CD8-positive, alpha-beta memory T cell (primary cell): ENCODE data around the gene IL22RA1. TPM values are rescaled to one million over a fixed set of nuclear protein-coding genes. Genes with fewer than 3 reads are reported as not detected.

Experiments
- CTCF ChIA-PET: fragments of 350-600 bp; sonication (Branson Sonifier 250); formaldehyde crosslinking; loops from one replicate; lab custom pipeline; 2021; ENCODE audit warnings: antibody characterized with exemption; lab: Charles Lee
- POLR2A ChIA-PET: fragments of 350-600 bp; sonication (Branson Sonifier 250); formaldehyde crosslinking; loops from one replicate; lab custom pipeline; 2021; ENCODE audit warnings: antibody characterized with exemption; lab: Charles Lee
- DNase-seq, 5 donors: peaks; one replicate each; pipeline versions ENCODE4 v3.0.0 to v3.0.0-alpha.2; 2020 to 2022; ENCODE audit warnings: mixed read lengths in 1 of 5
- H3K27ac ChIP-seq: one replicate; pipeline ENCODE4 v1.7.0; 2013; ENCODE audit warnings: low read depth, mild to moderate bottlenecking, low read length, moderate library complexity
- H3K27me3 ChIP-seq: 2 replicates; pipeline ENCODE4 v1.7.0; 2013; ENCODE audit warnings: low read length, mild to moderate bottlenecking; ENCODE audit not compliant: insufficient read depth, poor library complexity, severe bottlenecking
- H3K36me3 ChIP-seq: 2 replicates; pipeline ENCODE4 v1.7.0; 2013; ENCODE audit warnings: mild to moderate bottlenecking, low read length, moderate library complexity; ENCODE audit not compliant: insufficient read depth
- H3K4me1 ChIP-seq: 2 replicates; pipeline ENCODE4 v1.7.0; 2013; ENCODE audit warnings: mild to moderate bottlenecking, low read length, moderate library complexity; ENCODE audit not compliant: insufficient read depth
- H3K4me3 ChIP-seq: 2 replicates; pipeline ENCODE4 v1.7.0; 2013; ENCODE audit warnings: mild to moderate bottlenecking, low read length
- H3K9me3 ChIP-seq: 2 replicates; pipeline ENCODE4 v1.7.0; 2013; ENCODE audit warnings: mild to moderate bottlenecking, low read length
- H3K27ac Mint-ChIP-seq, 8 donors: one replicate each; pipeline ENCODE4 v1.8.0; 2020 to 2021; ENCODE audit warnings: mixed read lengths in 8 of 8, mild to moderate bottlenecking in 6 of 8, inconsistent platforms in 3 of 8, moderate library complexity in 3 of 8
- H3K27me3 Mint-ChIP-seq, 2 donors: one replicate each; pipeline ENCODE4 v1.8.0; 2020 to 2021; ENCODE audit warnings: mixed read lengths in 2 of 2, mild to moderate bottlenecking in 1 of 2, moderate library complexity in 1 of 2
- H3K36me3 Mint-ChIP-seq, 3 donors: one replicate each; pipeline ENCODE4 v1.8.0; 2020 to 2021; ENCODE audit warnings: mixed read lengths in 3 of 3, inconsistent platforms in 1 of 3, mild to moderate bottlenecking in 1 of 3
- H3K4me1 Mint-ChIP-seq, 3 donors: one replicate each; pipeline ENCODE4 v1.8.0; 2020 to 2021; ENCODE audit warnings: mixed read lengths in 3 of 3, inconsistent platforms in 1 of 3, mild to moderate bottlenecking in 1 of 3
- H3K4me3 Mint-ChIP-seq, 7 donors: one replicate each; pipeline ENCODE4 v1.8.0; 2020 to 2021; ENCODE audit warnings: mixed read lengths in 7 of 7, mild to moderate bottlenecking in 6 of 7, moderate library complexity in 4 of 7, inconsistent platforms in 2 of 7
- H3K9me3 Mint-ChIP-seq, 5 donors: one replicate each; pipeline ENCODE4 v1.8.0; 2020 to 2022; ENCODE audit warnings: mixed read lengths in 5 of 5, mild to moderate bottlenecking in 3 of 5, moderate library complexity in 2 of 5, inconsistent platforms in 1 of 5
- polyA plus RNA-seq: library from polyadenylated mRNA; unstranded; fragments of 300-500 nt; fragmentation: Illumina TruSeq; gene quantifications from one replicate; pipeline ENCODE4 v1.2.3, GENCODE V29; 2021
- total RNA-seq, 2 experiments: library from RNA; stranded (reverse); gene quantifications; one replicate each; pipeline ENCODE4 v1.2.3, GENCODE V29; 2021

IL22RA1 gene
- total and polyA plus RNA-seq, 3 experiments from 2014 or later, result not detected

GRCh38 chr1:24164004-24164403, 21.1 kb upstream of the IL22RA1 start:
- Mint-ChIP-seq H3K4me3 (no peak overlapping the region), H3K27ac (no peak overlapping the region), H3K4me1 (no peaks in the 10 kb centered on the region), H3K9me3 (no peaks in the 10 kb centered on the region), H3K36me3 (peaks cover 0 to 76% (median 22%) of the 10 kb centered on the region in 3 donors), H3K27me3 (no peaks in the 10 kb centered on the region)
- Histone ChIP-seq H3K4me3 (no peak overlapping the region), H3K27me3 (no peaks in the 10 kb centered on the region), H3K4me1 (no peaks in the 10 kb centered on the region), H3K9me3 (no peaks in the 10 kb centered on the region), H3K27ac (no peak overlapping the region), H3K36me3 (peaks cover 5% of the 10 kb centered on the region)
- DNase-seq, result no peak
- ChIA-PET CTCF (interaction anchor here (1.4 kb wide), 1 partner anchor 13 kb away, joined by 3 read pairs; no protein-coding TSS in a partner anchor), POLR2A (no interaction called here)

GRCh38 chr1:24162201-24162600, 19.3 kb upstream of the IL22RA1 start:
- Histone ChIP-seq H3K9me3 (no peaks in the 10 kb centered on the region), H3K27me3 (no peaks in the 10 kb centered on the region), H3K36me3 (peaks cover 5% of the 10 kb centered on the region), H3K4me1 (no peaks in the 10 kb centered on the region), H3K27ac (no peak overlapping the region), H3K4me3 (no peak overlapping the region)
- no peak overlapping the region for H3K4me3 Mint-ChIP-seq
- H3K4me1 Mint-ChIP-seq, result no peaks in the 10 kb centered on the region
- peaks cover 0 to 81% (median 25%) of the 10 kb centered on the region in 3 donors for H3K36me3 Mint-ChIP-seq
- no peaks in the 10 kb centered on the region for H3K9me3 Mint-ChIP-seq
- no peak for DNase-seq
- ChIA-PET CTCF (no interaction called here), POLR2A (no interaction called here)
- H3K27me3 Mint-ChIP-seq, result no peaks in the 10 kb centered on the region
- peak overlapping the region in 4 of 8 donors; percentile 12 to 47 (median 34) for H3K27ac Mint-ChIP-seq

- Histone ChIP-seq H3K27ac (no peak overlapping the region), H3K4me1 (no peaks in the 10 kb centered on the region), H3K4me3 (no peak overlapping the region), H3K36me3 (peaks cover 5% of the 10 kb centered on the region), H3K9me3 (no peaks in the 10 kb centered on the region), H3K27me3 (no peaks in the 10 kb centered on the region)
- Mint-ChIP-seq H3K4me3 (no peak overlapping the region), H3K27me3 (no peaks in the 10 kb centered on the region), H3K27ac (no peak overlapping the region), H3K36me3 (peaks cover under 1 to 79% (median 25%) of the 10 kb centered on the region in 3 donors), H3K9me3 (no peaks in the 10 kb centered on the region), H3K4me1 (no peaks in the 10 kb centered on the region)
- ChIA-PET POLR2A (no interaction called here), CTCF (interaction anchor here (1.0 kb wide), 1 partner anchor 11 kb away, joined by 4 read pairs; no protein-coding TSS in a partner anchor)
- DNase-seq, result no peak
Measured at GRCh38 chr1:24161270-24161669, 18.3 kb upstream of the IL22RA1 start.

GRCh38 chr1:24159366-24159765, 16.4 kb upstream of the IL22RA1 start:
- no peaks in the 10 kb centered on the region for H3K9me3 Mint-ChIP-seq
- peak overlapping the region in 1 of 8 donors; percentile 58 for H3K27ac Mint-ChIP-seq
- Histone ChIP-seq H3K36me3 (no peaks in the 10 kb centered on the region), H3K27me3 (no peaks in the 10 kb centered on the region), H3K27ac (no peak overlapping the region), H3K4me3 (no peak overlapping the region), H3K9me3 (no peaks in the 10 kb centered on the region), H3K4me1 (no peaks in the 10 kb centered on the region)
- no peaks in the 10 kb centered on the region for H3K4me1 Mint-ChIP-seq
- H3K4me3 Mint-ChIP-seq, result no peak overlapping the region
- H3K36me3 Mint-ChIP-seq, result peaks cover 3 to 68% (median 22%) of the 10 kb centered on the region in 3 donors
- H3K27me3 Mint-ChIP-seq, result no peaks in the 10 kb centered on the region
- DNase-seq, result no peak
- ChIA-PET CTCF (interaction anchor here (2.4 kb wide), 1 partner anchor 9 kb away, joined by 11 read pairs; no protein-coding TSS in a partner anchor), POLR2A (no interaction called here)

GRCh38 chr1:24157918-24158481, 15.1 kb upstream of the IL22RA1 start:
- DNase-seq, result no peak
- H3K9me3 Mint-ChIP-seq, result no peaks in the 10 kb centered on the region
- Histone ChIP-seq H3K9me3 (no peaks in the 10 kb centered on the region), H3K4me3 (no peak overlapping the region), H3K4me1 (no peaks in the 10 kb centered on the region), H3K27ac (no peak overlapping the region), H3K27me3 (no peaks in the 10 kb centered on the region), H3K36me3 (no peaks in the 10 kb centered on the region)
- ChIA-PET CTCF (interaction anchor here (1.1 to 2.4 kb wide), 2 partner anchors 8 to 233 kb away, joined by 3 to 11 read pairs; no protein-coding TSS in a partner anchor), POLR2A (no interaction called here)
- peaks cover 3 to 58% (median 20%) of the 10 kb centered on the region in 3 donors for H3K36me3 Mint-ChIP-seq
- peak overlapping the region in 1 of 8 donors; percentile 21 for H3K27ac Mint-ChIP-seq
- H3K27me3 Mint-ChIP-seq, result no peaks in the 10 kb centered on the region
- H3K4me1 Mint-ChIP-seq, result no peaks in the 10 kb centered on the region
- H3K4me3 Mint-ChIP-seq, result peak overlapping the region in 1 of 7 donors; percentile 13

- CTCF ChIA-PET, result no interaction called here
- Mint-ChIP-seq H3K27ac (peak overlapping the region in 1 of 8 donors; percentile 70), H3K36me3 (peaks cover 3 to 50% (median 17%) of the 10 kb centered on the region in 3 donors), H3K4me3 (no peak overlapping the region), H3K27me3 (peaks cover 2% of the 10 kb centered on the region in 2 donors), H3K4me1 (no peaks in the 10 kb centered on the region), H3K9me3 (no peaks in the 10 kb centered on the region)
- Histone ChIP-seq H3K36me3 (no peaks in the 10 kb centered on the region), H3K4me1 (no peaks in the 10 kb centered on the region), H3K4me3 (no peak overlapping the region), H3K27ac (no peak overlapping the region), H3K9me3 (no peaks in the 10 kb centered on the region), H3K27me3 (no peaks in the 10 kb centered on the region)
- POLR2A ChIA-PET, result no interaction called here
- no peak for DNase-seq
Measured at GRCh38 chr1:24156542-24157260, 13.8 kb upstream of the IL22RA1 start.

- Histone ChIP-seq H3K9me3 (no peaks in the 10 kb centered on the region), H3K27me3 (peaks cover 2% of the 10 kb centered on the region), H3K27ac (no peak overlapping the region), H3K36me3 (no peaks in the 10 kb centered on the region), H3K4me1 (peaks cover 8% of the 10 kb centered on the region), H3K4me3 (no peak overlapping the region)
- Mint-ChIP-seq H3K4me3 (no peak overlapping the region), H3K27me3 (peaks cover 5 to 16% of the 10 kb centered on the region in 2 donors), H3K9me3 (no peaks in the 10 kb centered on the region), H3K4me1 (peaks cover 8 to 12% (median 10%) of the 10 kb centered on the region in 3 donors), H3K36me3 (peaks cover 3 to 37% (median 15%) of the 10 kb centered on the region in 3 donors), H3K27ac (no peak overlapping the region)
- POLR2A ChIA-PET, result no interaction called here
- CTCF ChIA-PET, result interaction anchor here (8.3 kb wide), 1 partner anchor 237 kb away, joined by 79 read pairs; no protein-coding TSS in a partner anchor
- no peak for DNase-seq
Measured at GRCh38 chr1:24155011-24155782, 12.3 kb upstream of the IL22RA1 start.
